Progenitor cell of endocrine pancreas (in vitro differentiated cells): ENCODE data around the gene FNDC3A. TPM values are rescaled to one million over a fixed set of nuclear protein-coding genes. Genes with fewer than 3 reads are reported as not detected.

Experiments used
- DNase-seq: peaks from one replicate; pipeline ENCODE4 v3.0.0; 2021; ENCODE audit warnings: low spot score; ENCODE audit not compliant: unreplicated experiment
- H3K27ac Mint-ChIP-seq: 2 replicates; pipeline ENCODE4 v1.8.0; 2021; ENCODE audit warnings: mild to moderate bottlenecking, moderate library complexity, mixed read lengths
- H3K27me3 Mint-ChIP-seq: 2 replicates; pipeline ENCODE4 v1.8.0; 2021; ENCODE audit warnings: mixed read lengths
- H3K36me3 Mint-ChIP-seq: 2 replicates; pipeline ENCODE4 v1.8.0; 2022; ENCODE audit warnings: mixed read lengths; ENCODE audit not compliant: insufficient read depth
- H3K4me1 Mint-ChIP-seq: 2 replicates; pipeline ENCODE4 v1.8.0; 2021; ENCODE audit warnings: low read depth, mixed read lengths
- H3K4me3 Mint-ChIP-seq: 2 replicates; pipeline ENCODE4 v1.8.0; 2021; ENCODE audit warnings: low read depth, mild to moderate bottlenecking, moderate library complexity, mixed read lengths
- H3K9me3 Mint-ChIP-seq: 2 replicates; pipeline ENCODE4 v1.8.0; 2021; ENCODE audit warnings: low read depth, mixed read lengths
- total RNA-seq: library from RNA; stranded (reverse); gene quantifications from 2 replicates; pipeline ENCODE4 v1.2.1, GENCODE V29; 2021
- TF ChIP-seq, protein P1 (sequence below): fragments of 200-600 bp; sonication (generic); IDR thresholded peaks from one replicate; pipeline ENCODE4 v1.5.0; 2021; ENCODE audit warnings: antibody characterized with exemption, mild to moderate bottlenecking; ENCODE audit not compliant: unreplicated experiment

The FNDC3A gene
- total RNA-seq, 1 donor from 2014 or later, result 116 TPM

DNA sequence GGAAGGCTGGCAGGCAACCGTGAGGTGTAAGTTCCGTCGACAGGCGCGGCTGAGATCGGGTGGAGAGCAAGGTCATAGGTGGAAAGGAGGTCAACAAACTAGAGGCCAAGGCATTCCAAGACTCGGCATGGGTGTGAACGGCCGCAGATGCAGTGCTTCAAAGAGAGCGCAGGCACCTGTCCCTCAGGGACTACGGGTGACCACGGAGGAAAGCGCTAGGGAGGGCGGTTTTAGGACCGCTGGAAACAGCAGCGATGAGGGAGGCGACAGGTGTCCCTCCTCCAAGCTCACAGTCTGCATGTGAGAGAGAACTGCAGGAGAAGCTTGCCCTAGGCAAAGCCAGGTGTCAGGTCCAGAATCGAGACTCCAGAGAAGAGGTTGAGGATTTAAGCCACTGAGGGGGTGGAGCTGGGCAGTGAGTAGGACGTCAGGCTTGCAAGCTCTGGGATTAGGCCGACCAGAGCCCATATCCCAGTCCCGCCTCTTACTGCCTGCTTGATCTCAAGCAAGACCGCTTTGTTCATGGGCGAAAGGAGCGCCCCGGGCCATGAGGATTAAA, 242.9 kb downstream of the FNDC3A start:
- Mint-ChIP-seq H3K9me3 (no peaks in the 10 kb centered on the region), H3K27ac (no peak overlapping the region), H3K4me1 (peaks cover 6% of the 10 kb centered on the region), H3K27me3 (peaks cover 64% of the 10 kb centered on the region), H3K36me3 (peaks cover 5% of the 10 kb centered on the region), H3K4me3 (peak overlapping the region; percentile 18)
- DNase-seq, result no peak
- TF ChIP-seq, protein P1, sequence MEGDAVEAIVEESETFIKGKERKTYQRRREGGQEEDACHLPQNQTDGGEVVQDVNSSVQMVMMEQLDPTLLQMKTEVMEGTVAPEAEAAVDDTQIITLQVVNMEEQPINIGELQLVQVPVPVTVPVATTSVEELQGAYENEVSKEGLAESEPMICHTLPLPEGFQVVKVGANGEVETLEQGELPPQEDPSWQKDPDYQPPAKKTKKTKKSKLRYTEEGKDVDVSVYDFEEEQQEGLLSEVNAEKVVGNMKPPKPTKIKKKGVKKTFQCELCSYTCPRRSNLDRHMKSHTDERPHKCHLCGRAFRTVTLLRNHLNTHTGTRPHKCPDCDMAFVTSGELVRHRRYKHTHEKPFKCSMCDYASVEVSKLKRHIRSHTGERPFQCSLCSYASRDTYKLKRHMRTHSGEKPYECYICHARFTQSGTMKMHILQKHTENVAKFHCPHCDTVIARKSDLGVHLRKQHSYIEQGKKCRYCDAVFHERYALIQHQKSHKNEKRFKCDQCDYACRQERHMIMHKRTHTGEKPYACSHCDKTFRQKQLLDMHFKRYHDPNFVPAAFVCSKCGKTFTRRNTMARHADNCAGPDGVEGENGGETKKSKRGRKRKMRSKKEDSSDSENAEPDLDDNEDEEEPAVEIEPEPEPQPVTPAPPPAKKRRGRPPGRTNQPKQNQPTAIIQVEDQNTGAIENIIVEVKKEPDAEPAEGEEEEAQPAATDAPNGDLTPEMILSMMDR, result no peak

DNA sequence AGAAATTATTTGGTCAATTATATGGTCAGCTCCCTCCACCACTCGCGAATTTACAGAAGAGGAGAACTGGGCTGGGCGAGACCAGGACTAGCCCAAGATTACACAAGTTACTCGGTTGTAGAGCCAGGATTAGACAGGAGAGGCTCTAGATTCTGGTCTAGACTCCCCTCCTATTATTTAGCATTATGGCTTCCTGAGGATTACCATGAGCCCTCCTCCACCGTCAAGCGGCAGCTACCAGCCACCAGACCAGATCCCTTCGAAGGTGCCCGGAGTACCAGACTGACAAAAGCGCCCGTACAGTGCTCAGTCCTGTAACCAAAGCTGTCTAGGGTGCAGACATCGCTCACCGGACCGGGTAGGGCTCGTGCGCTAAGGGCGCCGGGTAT, 243.9 kb downstream of the FNDC3A start:
- no peaks in the 10 kb centered on the region for H3K9me3 Mint-ChIP-seq
- H3K27me3 Mint-ChIP-seq, result peaks cover 71% of the 10 kb centered on the region
- TF ChIP-seq, protein P1, result no peak
- peak overlapping the region; percentile 45 for H3K4me3 Mint-ChIP-seq
- H3K36me3 Mint-ChIP-seq, result peaks cover 5% of the 10 kb centered on the region
- H3K4me1 Mint-ChIP-seq, result peaks cover 5% of the 10 kb centered on the region
- no peak for DNase-seq
- no peak overlapping the region for H3K27ac Mint-ChIP-seq

DNA sequence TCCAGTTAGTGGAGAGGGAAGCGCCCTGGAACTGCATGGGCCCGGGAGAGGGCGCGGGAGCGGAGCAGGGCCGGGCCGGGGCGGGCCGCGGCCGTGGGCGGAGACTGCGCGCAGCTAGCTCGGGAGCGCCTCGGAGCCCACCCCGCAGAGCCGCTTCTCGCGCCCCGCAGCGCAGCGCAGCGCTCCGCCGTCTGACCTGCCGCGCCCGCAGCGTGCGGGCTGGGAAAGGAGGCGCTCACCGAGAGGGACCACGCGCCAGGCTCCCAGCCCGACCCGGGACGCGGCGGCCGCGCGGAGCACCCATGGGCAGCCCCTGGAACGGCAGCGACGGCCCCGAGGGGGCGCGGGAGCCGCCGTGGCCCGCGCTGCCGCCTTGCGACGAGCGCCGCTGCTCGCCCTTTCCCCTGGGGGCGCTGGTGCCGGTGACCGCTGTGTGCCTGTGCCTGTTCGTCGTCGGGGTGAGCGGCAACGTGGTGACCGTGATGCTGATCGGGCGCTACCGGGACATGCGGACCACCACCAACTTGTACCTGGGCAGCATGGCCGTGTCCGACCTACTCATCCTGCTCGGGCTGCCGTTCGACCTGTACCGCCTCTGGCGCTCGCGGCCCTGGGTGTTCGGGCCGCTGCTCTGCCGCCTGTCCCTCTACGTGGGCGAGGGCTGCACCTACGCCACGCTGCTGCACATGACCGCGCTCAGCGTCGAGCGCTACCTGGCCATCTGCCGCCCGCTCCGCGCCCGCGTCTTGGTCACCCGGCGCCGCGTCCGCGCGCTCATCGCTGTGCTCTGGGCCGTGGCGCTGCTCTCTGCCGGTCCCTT, 244.5 kb downstream of the FNDC3A start, which contains the start of gene MLNR:
TSS of gene MLNR (plus strand) at position 303 of the 820 bp plus-strand sequence. CDS start at position 303, 0 bp downstream.
- H3K27ac Mint-ChIP-seq, result no peak within 1 kb of the TSS
- no peaks in the 10 kb centered on the region for H3K9me3 Mint-ChIP-seq
- H3K4me3 Mint-ChIP-seq, result peak within 1 kb of the TSS; percentile 52
- H3K36me3 Mint-ChIP-seq, result peaks cover 5% of the 10 kb centered on the region
- DNase-seq, result peak; percentile 52
- TF ChIP-seq, protein P1, result peak; percentile 61
- peaks cover 3% of the 10 kb centered on the region for H3K4me1 Mint-ChIP-seq
- peaks cover 76% of the 10 kb centered on the region for H3K27me3 Mint-ChIP-seq

DNA sequence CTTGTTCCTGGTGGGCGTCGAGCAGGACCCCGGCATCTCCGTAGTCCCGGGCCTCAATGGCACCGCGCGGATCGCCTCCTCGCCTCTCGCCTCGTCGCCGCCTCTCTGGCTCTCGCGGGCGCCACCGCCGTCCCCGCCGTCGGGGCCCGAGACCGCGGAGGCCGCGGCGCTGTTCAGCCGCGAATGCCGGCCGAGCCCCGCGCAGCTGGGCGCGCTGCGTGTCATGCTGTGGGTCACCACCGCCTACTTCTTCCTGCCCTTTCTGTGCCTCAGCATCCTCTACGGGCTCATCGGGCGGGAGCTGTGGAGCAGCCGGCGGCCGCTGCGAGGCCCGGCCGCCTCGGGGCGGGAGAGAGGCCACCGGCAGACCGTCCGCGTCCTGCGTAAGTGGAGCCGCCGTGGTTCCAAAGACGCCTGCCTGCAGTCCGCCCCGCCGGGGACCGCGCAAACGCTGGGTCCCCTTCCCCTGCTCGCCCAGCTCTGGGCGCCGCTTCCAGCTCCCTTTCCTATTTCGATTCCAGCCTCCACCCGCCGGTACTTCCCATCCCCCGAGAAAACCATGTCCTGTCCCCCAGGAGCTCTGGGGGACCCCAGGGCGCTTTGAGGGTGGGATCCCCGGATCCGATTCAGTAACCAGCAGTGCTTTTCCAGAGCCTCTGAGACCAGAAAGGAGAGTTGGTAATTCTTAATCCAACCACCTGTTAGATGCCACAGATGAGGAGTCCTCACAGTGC, 245.3 kb downstream of the FNDC3A start:
- H3K27ac Mint-ChIP-seq, result no peak overlapping the region
- H3K36me3 Mint-ChIP-seq, result peaks cover 5% of the 10 kb centered on the region
- no peaks in the 10 kb centered on the region for H3K9me3 Mint-ChIP-seq
- no peak for DNase-seq
- TF ChIP-seq, protein P1, result no peak
- H3K27me3 Mint-ChIP-seq, result peaks cover 76% of the 10 kb centered on the region
- peak overlapping the region; percentile 55 for H3K4me3 Mint-ChIP-seq
- H3K4me1 Mint-ChIP-seq, result peaks cover 4% of the 10 kb centered on the region

DNA sequence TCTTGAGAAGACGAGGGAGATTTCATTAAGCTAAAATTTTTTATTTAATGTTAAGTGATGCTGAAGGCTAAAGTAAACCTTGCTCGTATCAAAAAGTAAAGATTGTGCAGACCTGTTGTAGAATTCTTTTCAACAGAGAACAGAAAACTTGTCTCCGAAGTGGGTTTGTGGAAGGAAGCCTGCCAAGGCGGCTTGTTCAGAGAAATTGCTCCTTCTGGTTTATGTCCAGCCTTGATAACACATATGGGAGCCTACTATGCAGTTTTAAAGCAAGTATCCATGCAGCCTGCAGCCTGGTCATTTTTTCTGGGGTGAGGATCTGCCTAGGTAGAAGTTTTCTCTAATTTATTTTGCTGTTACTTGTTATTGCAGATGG, 245.9 kb downstream of the FNDC3A start:
- Mint-ChIP-seq H3K9me3 (no peaks in the 10 kb centered on the region), H3K4me1 (peaks cover 4% of the 10 kb centered on the region), H3K36me3 (peaks cover 5% of the 10 kb centered on the region), H3K27ac (no peak overlapping the region), H3K27me3 (peaks cover 73% of the 10 kb centered on the region), H3K4me3 (peak overlapping the region; percentile 55)
- DNase-seq, result no peak
- TF ChIP-seq, protein P1, result no peak
